ENCODE measurements around the gene CACNG7. TPM values are rescaled to one million over a fixed set of nuclear protein-coding genes. Genes with fewer than 3 reads are reported as not detected.

The CACNG7 gene
- total RNA-seq, 1 experiment from 2014 or later: not detected

DNA sequence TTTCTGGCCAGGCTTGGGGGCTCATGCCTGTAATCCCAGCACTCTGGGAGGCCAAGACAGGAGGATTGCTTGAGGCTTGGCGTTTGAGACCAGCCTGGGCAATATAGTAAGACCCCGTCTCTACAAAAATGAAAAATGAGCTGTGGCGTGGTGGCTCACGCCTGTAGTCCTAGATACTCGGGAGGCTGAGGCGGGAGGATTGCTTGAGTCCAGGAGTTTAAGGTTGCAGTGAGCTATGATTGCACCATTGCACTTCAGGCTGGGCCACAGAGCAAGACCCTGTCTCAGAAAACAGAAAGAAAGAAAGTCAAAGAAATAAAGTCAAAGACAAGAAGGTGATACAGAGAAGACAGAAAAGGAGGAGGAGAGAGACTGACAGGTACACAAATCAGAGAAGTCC, 79.9 kb downstream of the CACNG7 start:
- H3K9me3 ChIP-seq (ENCODE audit: control insufficient read depth in 1 of 2, insufficient read depth in 1 of 2, low read depth in 1 of 2, low read length in 2 of 2): no peaks in the 10 kb centered on the region
- no peaks in the 10 kb centered on the region for H4K20me1 ChIP-seq (ENCODE audit: insufficient read depth)
- no peak overlapping the region for H3K9ac ChIP-seq (ENCODE audit: low read length)
- ATAC-seq (no peak), DNase-seq (ENCODE audit: low read depth, low spot score) (no peak)
- TF ChIP-seq, protein P1, sequence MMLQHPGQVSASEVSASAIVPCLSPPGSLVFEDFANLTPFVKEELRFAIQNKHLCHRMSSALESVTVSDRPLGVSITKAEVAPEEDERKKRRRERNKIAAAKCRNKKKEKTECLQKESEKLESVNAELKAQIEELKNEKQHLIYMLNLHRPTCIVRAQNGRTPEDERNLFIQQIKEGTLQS (IDR thresholded peaks at IDR 0.05): no peak
- TF ChIP-seq FOSL1 (IDR thresholded peaks at IDR 0.05; ENCODE audit: low read depth) (no peak), JUND (IDR thresholded peaks at IDR 0.05) (no peak), EGR1 (IDR thresholded peaks at IDR 0.05; ENCODE audit: low read depth) (no peak), YY1 (IDR thresholded peaks at IDR 0.05; ENCODE audit: extremely low read depth, insufficient replicate concordance, low read depth, low read length) (no peak)
- no peaks in the 10 kb centered on the region for H3K79me2 ChIP-seq (ENCODE audit: insufficient read depth, low read length)
- H3K4me1 ChIP-seq (ENCODE audit: control insufficient read depth in 1 of 2, insufficient read depth in 2 of 2, low read length in 2 of 2): peaks cover 0 to 4% of the 10 kb centered on the region in 2 experiments; a peak in 1 of 4 replicates
- no TSS peak for BruUV-seq (replicated peaks)
- H3K4me2 ChIP-seq (ENCODE audit: low read length): no peak overlapping the region
- H3K4me3 ChIP-seq (replicated peaks in 1 of 2; ENCODE audit: low read depth in 1 of 2, low read length in 2 of 2): no peak overlapping the region
- H2AFZ ChIP-seq (ENCODE audit: low read depth, low read length, poor library complexity, severe bottlenecking): no peak overlapping the region
- POLR2A ChIA-PET: interaction anchor here (2.0 kb wide), 1 partner anchor 9 kb away, joined by 6 read pairs; no protein-coding TSS in a partner anchor
- H3K27me3 ChIP-seq (ENCODE audit: insufficient read depth, low read length): no peaks in the 10 kb centered on the region
- no peak overlapping the region for H3K27ac ChIP-seq (ENCODE audit: low read depth, low read length)
- CTCF ChIA-PET: no interaction called here
- no peaks in the 10 kb centered on the region for H3K9me2 ChIP-seq (ENCODE audit: insufficient read depth)
- RAD21 ChIA-PET (ENCODE audit: low non-redundant PET in 1 of 2, low total read pairs in 2 of 2, uncharacterized antibody in 2 of 2, unreplicated experiment in 2 of 2): interaction anchor here in 1 of 2 experiments (0.5 kb wide), 1 partner anchor 41 kb away, joined by 6 read pairs; no protein-coding TSS in a partner anchor
- H3K36me3 ChIP-seq (ENCODE audit: control insufficient read depth in 1 of 2, insufficient read depth in 2 of 2, low read length in 2 of 2): no peaks in the 10 kb centered on the region
- intact Hi-C loops (cut with micrococcal nuclease): no loop called here

GRCh38 chr19:53989600-53990533, 80.8 kb downstream of the CACNG7 start:
- Histone ChIP-seq H3K4me1 (ENCODE audit: control insufficient read depth in 1 of 2, insufficient read depth in 2 of 2, low read length in 2 of 2) (peaks cover 0 to 11% of the 10 kb centered on the region in 2 experiments; a peak in 1 of 4 replicates), H3K9me3 (ENCODE audit: control insufficient read depth in 1 of 2, insufficient read depth in 1 of 2, low read depth in 1 of 2, low read length in 2 of 2) (no peaks in the 10 kb centered on the region), H3K36me3 (ENCODE audit: control insufficient read depth in 1 of 2, insufficient read depth in 2 of 2, low read length in 2 of 2) (no peaks in the 10 kb centered on the region), H4K20me1 (ENCODE audit: insufficient read depth) (no peaks in the 10 kb centered on the region), H3K9me2 (ENCODE audit: insufficient read depth) (no peaks in the 10 kb centered on the region), H3K4me3 (replicated peaks in 1 of 2; ENCODE audit: low read depth in 1 of 2, low read length in 2 of 2) (no peak overlapping the region), H3K4me2 (ENCODE audit: low read length) (no peak overlapping the region), H3K79me2 (ENCODE audit: insufficient read depth, low read length) (no peaks in the 10 kb centered on the region), H2AFZ (ENCODE audit: low read depth, low read length, poor library complexity, severe bottlenecking) (no peak overlapping the region), H3K27me3 (ENCODE audit: insufficient read depth, low read length) (no peaks in the 10 kb centered on the region), H3K9ac (ENCODE audit: low read length) (no peak overlapping the region), H3K27ac (ENCODE audit: low read depth, low read length) (no peak overlapping the region)
- CTCF ChIA-PET: no interaction called here
- POLR2A ChIA-PET: interaction anchor here (2.0 kb wide), 1 partner anchor 9 kb away, joined by 6 read pairs; no protein-coding TSS in a partner anchor
- BruUV-seq (replicated peaks): no TSS peak
- intact Hi-C loops (cut with micrococcal nuclease): no loop called here
- DNase-seq (ENCODE audit: low read depth, low spot score) (no peak), ATAC-seq (no peak)
- RAD21 ChIA-PET (ENCODE audit: low non-redundant PET in 1 of 2, low total read pairs in 2 of 2, uncharacterized antibody in 2 of 2, unreplicated experiment in 2 of 2): interaction anchor here in 1 of 2 experiments (0.5 kb wide), 1 partner anchor 40 kb away, joined by 6 read pairs; no protein-coding TSS in a partner anchor
- no peak for TF ChIP-seq CBX3 (IDR thresholded peaks at IDR 0.05; ENCODE audit: low read depth)
- TF ChIP-seq POLR2A (IDR thresholded peaks at IDR 0.05; ENCODE audit: borderline replicate concordance, extremely low read depth, insufficient read depth, insufficient read length): no peak
- TF ChIP-seq, protein P1 (IDR thresholded peaks at IDR 0.05): no peak
- TF ChIP-seq POLR2AphosphoS5 (IDR thresholded peaks at IDR 0.05; ENCODE audit: low read depth, low read length): no peak
- TF ChIP-seq FOSL1 (IDR thresholded peaks at IDR 0.05; ENCODE audit: low read depth): no peak
- TF ChIP-seq ZFX (IDR thresholded peaks at IDR 0.05): no peak
- no peak for TF ChIP-seq EGR1 (IDR thresholded peaks at IDR 0.05; ENCODE audit: low read depth)
- TF ChIP-seq REST (IDR thresholded peaks at IDR 0.05; ENCODE audit: low read depth): no peak
- no peak for TF ChIP-seq JUND (IDR thresholded peaks at IDR 0.05)
- no peak for TF ChIP-seq ZBTB33 (IDR thresholded peaks at IDR 0.05; ENCODE audit: extremely low read depth, insufficient replicate concordance, low read length)
- no peak for TF ChIP-seq CEBPB (IDR thresholded peaks at IDR 0.05; ENCODE audit: low read depth)

Data from HCT116 (cell line).